Anterior cingulate cortex (tissue), 58 donors: ENCODE results near the gene PSMB3.

ENCODE experiments used
- DNase-seq, 58 donors: peaks; one replicate each; lab custom pipeline; 2025; lab: John Stamatoyannopoulos, UW

The PSMB3 gene

GRCh38 chr17:38747463-38748148 lies 4.9 kb upstream of the PSMB3 start:
- DNase-seq, result peak in 1 of 58 donors; percentile 48

GRCh38 chr17:38748149-38748891 lies 4.2 kb upstream of the PSMB3 start, which contains the start of gene PCGF2:
TSS of gene PCGF2 (minus strand) at chr17:38748336. CDS start at chr17:38740402, 7,934 bp downstream.
- peak in 52 of 58 donors; percentile 18 to 87 (median 61) for DNase-seq

- DNase-seq, result no peak
Observed at GRCh38 chr17:38748892-38749222, 3.7 kb upstream of the PSMB3 start.

GRCh38 chr17:38749223-38750043 lies 3.1 kb upstream of the PSMB3 start:
- DNase-seq, result peak in 29 of 58 donors; percentile 24 to 67 (median 42)

- DNase-seq, result no peak
Observed at GRCh38 chr17:38750044-38750311, 2.6 kb upstream of the PSMB3 start.

DNA sequence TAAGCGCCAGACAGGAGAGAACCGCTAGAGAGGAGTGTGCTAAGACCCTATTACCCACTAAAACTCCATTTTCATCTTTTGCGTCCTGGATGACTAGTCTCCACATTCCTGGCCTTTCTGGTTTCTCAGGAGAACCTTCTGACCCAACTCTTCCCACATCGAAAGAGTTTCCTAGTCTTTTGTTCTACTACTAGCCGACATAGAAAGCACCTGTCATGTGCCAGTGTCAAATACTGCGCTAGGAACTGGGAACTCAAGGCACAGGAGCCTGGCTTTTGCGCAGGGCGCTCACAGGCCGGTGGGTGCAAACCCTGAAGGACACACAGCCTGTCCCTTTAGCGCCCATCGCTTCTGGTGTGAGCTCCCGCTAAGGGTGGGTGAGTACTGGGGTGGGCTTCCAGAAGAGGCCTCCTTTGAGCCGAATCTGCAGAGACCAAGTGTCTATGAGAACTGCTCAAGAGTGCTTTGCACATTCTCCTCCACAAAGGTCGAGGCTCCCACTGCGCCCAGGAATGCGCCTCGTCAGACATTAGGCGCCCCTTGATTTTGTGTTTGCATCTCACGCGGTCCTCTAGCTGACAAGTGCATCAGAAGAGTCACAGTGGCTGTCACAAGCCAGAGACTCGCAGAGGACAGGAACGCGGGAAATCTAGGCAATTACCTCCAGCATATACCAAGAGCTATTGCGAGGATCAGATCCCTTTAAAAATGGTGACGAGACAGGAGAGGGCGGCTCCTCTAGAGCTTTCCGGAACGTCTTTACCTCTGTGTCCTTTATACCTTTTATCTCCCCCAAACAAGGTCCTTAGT lies 2.0 kb upstream of the PSMB3 start:
- peak in 7 of 58 donors; percentile 17 to 55 (median 33) for DNase-seq

GRCh38 chr17:38751144-38751807 lies 1.3 kb upstream of the PSMB3 start:
- DNase-seq, result no peak

DNA sequence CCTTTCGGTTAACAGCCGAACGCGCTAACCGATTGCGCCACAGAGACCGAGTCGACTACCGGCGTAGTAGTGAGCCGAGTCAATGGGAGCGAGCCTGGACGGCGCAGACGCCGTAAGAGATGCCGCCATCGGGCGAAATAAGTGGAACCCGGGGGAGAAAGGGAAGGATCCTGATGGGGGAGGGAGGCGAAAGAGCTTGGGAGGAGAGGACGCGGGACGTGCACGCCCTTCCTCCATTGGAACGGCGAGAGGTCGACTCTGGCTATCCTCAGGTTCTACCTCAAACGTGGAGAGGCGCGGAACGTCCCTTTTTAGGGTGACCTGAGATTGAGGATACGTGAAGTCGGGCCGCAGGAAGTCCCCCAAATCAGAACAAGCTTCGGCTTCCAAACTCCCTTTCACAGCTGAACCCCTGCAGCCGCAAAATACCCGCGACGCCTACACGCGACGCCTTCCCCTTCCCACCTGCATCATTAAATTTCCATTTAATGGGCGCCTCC lies 683 bp upstream of the PSMB3 start:
- DNase-seq, result peak in 55 of 58 donors; percentile 44 to 87 (median 70)

- no peak for DNase-seq
Observed at GRCh38 chr17:38753071-38753506, 548 bp downstream of the PSMB3 start.

DNA sequence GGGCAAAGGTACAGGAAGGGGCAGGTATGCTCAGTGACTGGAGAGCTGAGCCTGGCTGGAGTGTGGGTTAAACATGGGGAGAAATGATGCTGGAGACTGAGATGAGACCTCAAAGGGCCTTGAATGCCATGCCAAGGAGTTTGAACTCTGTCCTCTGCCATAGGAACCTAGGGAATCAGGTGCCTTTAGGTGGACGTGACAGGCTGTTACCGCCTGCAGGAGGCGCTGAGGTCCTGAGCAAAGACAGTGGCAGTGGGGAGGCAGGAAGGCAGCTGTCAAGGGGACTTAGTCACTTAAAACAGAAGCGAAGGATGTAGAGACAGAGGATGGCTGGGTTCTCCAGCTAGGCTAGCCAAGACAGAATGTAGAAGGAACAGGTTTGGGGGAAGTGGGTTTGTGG lies 9.1 kb downstream of the PSMB3 start:
- DNase-seq, result no peak

DNA sequence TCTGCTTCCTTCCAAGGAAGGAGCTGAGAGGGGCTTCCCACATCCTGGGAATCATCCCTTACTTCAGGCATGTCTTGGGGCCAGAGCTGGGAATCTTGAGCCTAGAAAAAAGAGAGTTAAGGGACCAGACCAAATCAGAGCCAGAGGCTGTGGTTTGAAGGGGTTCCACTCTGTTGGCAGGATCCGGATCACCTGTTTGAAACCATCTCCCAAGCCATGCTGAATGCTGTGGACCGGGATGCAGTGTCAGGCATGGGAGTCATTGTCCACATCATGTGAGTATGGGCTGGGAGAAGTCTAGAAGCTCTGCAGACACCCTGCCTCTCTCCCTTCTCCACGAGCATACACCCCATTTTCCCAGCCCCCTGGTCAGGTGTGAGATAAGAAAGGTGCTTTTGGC lies 9.7 kb downstream of the PSMB3 start:
- DNase-seq, result no peak

GRCh38 chr17:38766341-38766740 lies 13.8 kb downstream of the PSMB3 start:
- no peak for DNase-seq

- no peak for DNase-seq
Observed at GRCh38 chr17:38768417-38768816, 15.9 kb downstream of the PSMB3 start.

DNA sequence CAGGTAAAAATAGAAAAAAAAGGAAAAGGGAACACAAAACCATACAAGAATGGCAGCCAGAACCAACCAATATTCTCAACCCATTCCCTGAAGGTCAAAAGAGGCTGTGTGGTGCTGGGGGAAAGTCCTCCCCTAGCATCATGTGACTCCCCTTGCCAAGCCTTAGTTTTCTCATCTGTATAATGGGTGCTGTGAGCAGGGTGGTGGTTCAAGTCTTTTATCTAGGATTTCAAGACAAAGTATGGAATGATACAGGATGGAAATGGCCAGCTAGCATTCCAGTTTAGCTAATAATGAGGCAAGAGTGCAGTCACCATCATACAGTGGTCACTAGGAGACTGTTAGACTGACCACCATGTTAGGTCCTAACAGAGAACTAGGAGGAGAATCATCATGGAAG lies 20.7 kb downstream of the PSMB3 start:
- DNase-seq, result no peak

GRCh38 chr17:38777641-38778250 lies 25.2 kb downstream of the PSMB3 start:
- no peak for DNase-seq

DNA sequence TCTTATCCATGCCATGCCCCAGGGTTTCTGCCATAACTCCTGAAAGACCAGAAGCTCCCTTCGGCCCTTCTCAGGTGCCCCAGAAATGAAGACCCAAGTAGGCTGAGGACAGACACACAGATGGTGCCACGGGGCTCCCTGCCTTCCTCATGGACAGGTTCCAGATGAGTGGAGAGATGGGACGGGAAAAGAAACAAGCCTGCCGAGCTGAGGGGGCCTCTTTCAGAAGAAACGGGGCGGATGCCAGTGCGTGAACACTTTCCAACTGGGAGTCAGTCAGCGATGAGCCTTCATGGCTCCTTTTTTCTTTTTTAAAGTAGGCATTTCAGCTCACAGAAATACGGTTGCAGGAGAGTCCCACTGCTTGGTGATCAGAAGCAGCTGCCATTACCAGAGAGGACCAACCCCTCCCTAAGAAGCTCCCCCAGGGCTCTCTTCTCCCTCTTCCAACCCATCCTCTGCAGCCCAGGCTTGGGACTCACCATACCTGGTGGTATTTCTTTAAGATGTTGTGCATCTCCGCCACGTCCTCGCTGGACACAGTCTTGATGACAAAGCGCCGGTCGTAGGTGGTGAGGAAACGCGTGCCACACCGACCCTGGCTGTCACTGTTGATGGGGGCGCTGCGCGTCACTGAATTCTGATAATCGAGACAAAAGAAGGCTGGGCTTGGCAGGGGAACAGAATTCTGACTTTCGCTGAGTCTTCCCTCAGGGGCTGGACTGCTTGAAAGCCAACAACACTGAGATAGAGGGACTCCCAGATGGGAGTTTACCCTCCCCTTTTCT lies 27.6 kb downstream of the PSMB3 start:
- peak in 7 of 58 donors; percentile 4 to 27 (median 5) for DNase-seq

GRCh38 chr17:38783227-38783626 lies 30.7 kb downstream of the PSMB3 start:
- DNase-seq, result no peak

- no peak for DNase-seq
Observed at GRCh38 chr17:38786372-38786771, 33.8 kb downstream of the PSMB3 start.
